Right hindlimb (tissue), 1 donor: Measurements from ENCODE around the gene MYO1G.
"Not testable (repeated sequence)": the region's sequence is repeated elsewhere in the genome, so short reads cannot be mapped to it uniquely, and the experiment has no call there.

Source experiments
- DNase-seq: peaks from one replicate; pipeline ENCODE4 v3.0.0-alpha.2; 2018

The MYO1G gene

GRCh38 chr7:44978511-44979366 lies at the start of gene MYO1G:
Gene MYO1G, minus strand, starts transcription at chr7:44979015. Its CDS starts 54 bp downstream, at chr7:44978961.
- no peak for DNase-seq

GRCh38 chr7:45028138-45028919 lies 49.5 kb upstream of the MYO1G start:
- DNase-seq: no peak

- DNase-seq: no peak
Measured at GRCh38 chr7:45027774-45028114, 48.9 kb upstream of the MYO1G start.

- DNase-seq: no peak
Measured at GRCh38 chr7:45026984-45027773, 48.4 kb upstream of the MYO1G start.

GRCh38 chr7:45026013-45026412 lies 47.2 kb upstream of the MYO1G start:
- DNase-seq: no peak

GRCh38 chr7:45025473-45025872 lies 46.7 kb upstream of the MYO1G start:
- DNase-seq: not testable (repeated sequence)

GRCh38 chr7:45024126-45024744 lies 45.4 kb upstream of the MYO1G start:
- DNase-seq: no peak

GRCh38 chr7:45021604-45022296 lies 42.9 kb upstream of the MYO1G start:
- DNase-seq: no peak

- no peak for DNase-seq
Measured at GRCh38 chr7:45020915-45021314, 42.1 kb upstream of the MYO1G start.

GRCh38 chr7:45017253-45017652 lies 38.4 kb upstream of the MYO1G start:
- DNase-seq: no peak

GRCh38 chr7:45015313-45015712 lies 36.5 kb upstream of the MYO1G start:
- DNase-seq: no peak

- DNase-seq: no peak
Measured at GRCh38 chr7:45013465-45013967, 34.7 kb upstream of the MYO1G start.

- DNase-seq: no peak
Measured at GRCh38 chr7:45007571-45008328, 28.9 kb upstream of the MYO1G start.

- DNase-seq: no peak
Measured at GRCh38 chr7:45007106-45007505, 28.3 kb upstream of the MYO1G start.

GRCh38 chr7:45003789-45004188 lies 25.0 kb upstream of the MYO1G start:
- DNase-seq: no peak

- no peak for DNase-seq
Measured at GRCh38 chr7:45001826-45002225, 23.0 kb upstream of the MYO1G start.

- DNase-seq: no peak
Measured at GRCh38 chr7:45001138-45001694, 22.4 kb upstream of the MYO1G start.

- peak; percentile 78 for DNase-seq
Measured at GRCh38 chr7:45000093-45001032, 21.5 kb upstream of the MYO1G start, which contains the start of gene CCM2. Gene CCM2, plus strand, starts transcription at chr7:45000201. Its CDS starts 133 bp downstream, at chr7:45000334.
